Epithelial cell of esophagus (primary cell): Measurements from ENCODE around the gene SH2D7.

Experiments
- DNase-seq: peaks from one replicate; pipeline ENCODE4 v3.0.0; 2010; ENCODE audit warnings: low read depth
- H3K4me3 ChIP-seq: 2 replicates; pipeline ENCODE4 v1.5.1; 2011; ENCODE audit warnings: mild to moderate bottlenecking, low read length, control low read depth
- TF ChIP-seq, protein P1 (sequence below): IDR thresholded peaks from 2 replicates; pipeline ENCODE4 v1.5.1; 2011; ENCODE audit warnings: low read depth, mild to moderate bottlenecking, low read length, control low read depth, inconsistent platforms; ENCODE audit not compliant: insufficient read depth; ENCODE audit errors: missing control alignments

SH2D7 gene

DNA sequence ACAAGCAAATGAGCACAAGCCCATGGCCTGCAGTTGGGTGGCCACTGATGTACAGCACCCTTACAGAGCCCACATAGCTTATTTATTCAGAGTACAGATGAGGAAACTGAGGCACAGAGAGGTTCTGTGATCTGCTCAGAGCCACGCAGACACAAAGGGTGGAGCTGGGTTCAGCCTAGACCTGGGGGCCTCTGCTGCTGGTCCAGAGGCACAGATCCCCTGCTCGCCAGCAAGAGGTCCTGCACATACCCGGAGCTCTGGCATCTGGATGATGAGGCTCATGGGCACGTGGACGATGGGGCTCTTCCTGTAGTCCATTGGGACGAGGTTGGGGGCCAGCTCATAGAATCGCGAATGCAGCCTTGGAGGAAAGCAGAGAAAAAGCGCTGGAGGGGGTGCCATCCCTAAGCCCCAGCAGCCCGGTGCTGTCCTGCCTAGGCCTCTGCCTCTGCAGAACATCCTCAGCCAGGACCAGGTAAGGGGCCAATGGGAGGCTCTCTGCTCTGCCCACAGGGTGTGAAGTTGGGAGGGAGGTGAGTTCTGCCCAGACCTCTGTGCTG lies 18.6 kb downstream of the SH2D7 start:
- no peak for DNase-seq
- TF ChIP-seq, protein P1, sequence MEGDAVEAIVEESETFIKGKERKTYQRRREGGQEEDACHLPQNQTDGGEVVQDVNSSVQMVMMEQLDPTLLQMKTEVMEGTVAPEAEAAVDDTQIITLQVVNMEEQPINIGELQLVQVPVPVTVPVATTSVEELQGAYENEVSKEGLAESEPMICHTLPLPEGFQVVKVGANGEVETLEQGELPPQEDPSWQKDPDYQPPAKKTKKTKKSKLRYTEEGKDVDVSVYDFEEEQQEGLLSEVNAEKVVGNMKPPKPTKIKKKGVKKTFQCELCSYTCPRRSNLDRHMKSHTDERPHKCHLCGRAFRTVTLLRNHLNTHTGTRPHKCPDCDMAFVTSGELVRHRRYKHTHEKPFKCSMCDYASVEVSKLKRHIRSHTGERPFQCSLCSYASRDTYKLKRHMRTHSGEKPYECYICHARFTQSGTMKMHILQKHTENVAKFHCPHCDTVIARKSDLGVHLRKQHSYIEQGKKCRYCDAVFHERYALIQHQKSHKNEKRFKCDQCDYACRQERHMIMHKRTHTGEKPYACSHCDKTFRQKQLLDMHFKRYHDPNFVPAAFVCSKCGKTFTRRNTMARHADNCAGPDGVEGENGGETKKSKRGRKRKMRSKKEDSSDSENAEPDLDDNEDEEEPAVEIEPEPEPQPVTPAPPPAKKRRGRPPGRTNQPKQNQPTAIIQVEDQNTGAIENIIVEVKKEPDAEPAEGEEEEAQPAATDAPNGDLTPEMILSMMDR = no peak
- H3K4me3 ChIP-seq = no peak overlapping the region

DNA sequence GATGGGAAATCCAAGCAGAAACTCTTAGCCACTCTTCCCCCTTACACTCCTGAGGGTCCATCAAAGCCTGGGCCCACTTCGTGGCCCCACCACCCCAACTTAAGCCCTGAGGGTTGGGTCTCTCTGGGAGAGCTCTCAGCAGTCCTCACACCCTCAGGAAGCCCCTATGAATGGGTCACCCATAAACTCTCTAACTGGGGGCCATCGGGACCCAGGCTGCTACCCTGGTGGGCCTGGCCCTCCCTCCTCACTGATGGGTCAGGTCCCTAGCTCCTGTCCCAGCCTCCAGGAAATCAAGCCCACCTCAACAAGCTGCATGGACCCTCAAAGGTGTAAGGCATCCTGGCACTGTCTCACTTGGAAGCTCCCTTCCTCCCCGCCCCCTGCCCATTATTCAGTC lies 19.4 kb downstream of the SH2D7 start:
- H3K4me3 ChIP-seq = no peak overlapping the region
- TF ChIP-seq, protein P1 = no peak
- DNase-seq = no peak

DNA sequence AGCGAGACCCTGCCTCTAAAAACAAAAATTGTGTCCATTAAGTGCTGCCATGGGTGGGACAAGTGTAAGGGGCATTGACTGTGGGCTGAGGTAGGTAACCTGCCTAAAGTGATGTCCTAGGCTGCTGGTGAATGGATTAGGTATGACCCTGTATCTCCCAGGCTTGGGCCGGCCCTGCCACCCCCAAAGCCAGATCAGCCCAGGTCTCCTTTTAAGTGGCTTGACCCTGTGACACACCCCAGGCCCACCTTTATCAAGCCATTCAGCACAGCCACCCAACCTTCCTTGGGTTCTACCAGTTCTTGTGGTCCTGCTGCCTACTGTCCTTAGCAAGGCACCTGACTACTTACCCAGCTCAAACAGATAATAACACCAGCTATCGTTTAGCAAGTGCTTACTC lies 20.2 kb downstream of the SH2D7 start:
- no peak for DNase-seq
- TF ChIP-seq, protein P1 = no peak

DNA sequence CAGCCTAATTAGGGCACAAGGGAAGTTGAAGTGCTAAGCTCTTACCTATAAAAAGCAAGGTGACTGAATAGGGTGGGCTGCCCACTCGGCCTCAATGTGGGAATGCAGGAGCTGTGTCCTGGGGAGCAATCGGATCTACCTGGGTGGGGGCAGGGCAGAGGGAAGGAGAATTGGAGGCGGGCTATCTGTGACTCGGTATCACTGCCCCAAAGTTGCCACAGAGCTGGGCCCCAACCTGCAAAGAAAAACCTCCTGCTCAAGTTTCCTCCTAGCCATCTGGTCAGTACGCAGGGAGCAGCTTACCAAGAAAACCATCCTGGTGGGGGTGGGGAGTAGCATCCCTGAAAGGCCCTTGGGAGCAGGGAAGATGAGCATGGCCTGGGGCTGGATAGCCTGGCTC lies 28.2 kb downstream of the SH2D7 start:
- no peak for DNase-seq
- H3K4me3 ChIP-seq = no peak overlapping the region
- TF ChIP-seq, protein P1 = no peak

More for the DNA sequence above, 20.2 kb downstream of the SH2D7 start:
- no peak overlapping the region for H3K4me3 ChIP-seq

DNA sequence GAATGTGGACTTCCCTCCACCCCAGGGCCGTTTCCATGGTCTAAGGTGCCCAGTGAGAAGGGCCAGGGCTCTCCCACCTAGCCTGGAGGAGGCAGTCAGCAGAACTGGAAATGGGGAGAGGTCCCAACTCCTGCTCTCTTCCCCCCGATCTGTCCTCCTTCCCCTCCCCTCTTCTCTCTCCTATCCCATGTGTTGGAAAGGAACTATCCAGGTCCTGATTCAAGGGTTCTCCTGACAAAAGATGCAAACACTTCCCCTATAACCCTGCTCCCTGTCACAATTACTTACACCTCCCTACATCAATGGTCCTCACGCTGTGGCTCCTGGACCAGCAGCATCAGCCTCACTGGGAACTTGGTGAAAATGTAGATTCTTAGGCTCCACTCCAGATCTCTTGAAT lies 32.9 kb downstream of the SH2D7 start:
- no peak overlapping the region for H3K4me3 ChIP-seq
- DNase-seq = no peak
- TF ChIP-seq, protein P1 = no peak

DNA sequence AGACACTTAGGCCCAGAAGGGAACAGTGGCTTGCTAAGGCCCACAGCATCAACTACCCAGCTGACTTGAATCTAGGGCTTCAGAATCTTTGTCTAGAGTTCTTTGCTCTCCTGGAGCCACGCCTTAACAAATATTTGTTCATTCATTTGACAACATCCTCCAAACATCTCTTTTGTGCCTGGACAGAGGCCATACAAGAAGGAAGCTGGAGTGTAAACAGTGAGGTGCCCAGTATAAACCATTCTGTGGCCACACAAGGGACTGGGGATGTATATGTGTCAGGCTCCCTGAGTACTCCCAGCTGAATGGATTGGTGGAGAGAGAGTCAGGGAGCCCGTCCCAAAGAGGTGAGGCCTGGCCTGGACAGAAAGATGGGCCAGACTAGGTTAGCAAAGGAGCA lies 35.5 kb downstream of the SH2D7 start:
- H3K4me3 ChIP-seq = no peak overlapping the region
- no peak for DNase-seq
- TF ChIP-seq, protein P1 = no peak

DNA sequence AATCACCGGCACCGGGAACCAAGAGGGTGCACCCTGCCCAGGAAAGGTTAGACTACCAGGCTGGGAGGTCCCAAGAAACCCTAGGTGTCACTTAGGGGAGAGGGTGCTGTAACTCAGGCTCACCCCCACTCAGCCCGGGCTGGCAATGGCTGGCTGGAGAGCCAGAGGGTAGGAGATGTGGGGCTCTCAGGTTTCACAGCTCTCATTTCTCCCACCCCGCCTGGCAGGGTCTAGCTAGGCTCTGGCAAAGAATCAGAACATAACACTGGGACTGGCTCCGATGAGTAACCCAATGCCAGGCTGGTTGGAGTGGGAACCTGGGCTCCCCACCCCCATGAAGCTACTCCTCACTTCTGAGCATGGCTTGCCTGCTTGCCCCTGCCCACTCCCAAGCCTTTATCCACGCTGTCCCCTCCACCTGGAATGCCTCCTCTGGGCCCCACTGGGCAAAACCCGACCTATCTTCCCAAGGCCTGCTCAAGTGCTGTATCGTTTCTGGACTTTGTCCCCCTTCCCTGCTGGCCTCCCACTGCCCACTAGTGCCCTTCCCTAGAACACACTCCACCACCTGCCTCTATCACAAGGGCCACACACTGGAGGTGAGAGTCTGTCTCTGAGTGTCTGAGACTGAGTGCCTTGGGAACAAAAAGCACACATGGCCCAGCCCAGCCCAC lies 36.9 kb downstream of the SH2D7 start:
- TF ChIP-seq, protein P1 = no peak
- no peak for DNase-seq
- H3K4me3 ChIP-seq = no peak overlapping the region
